ENCODE measurements around the gene C2orf15.
"Not testable (repeated sequence)": the region's sequence is repeated elsewhere in the genome, so short reads cannot be mapped to it uniquely, and the experiment has no call there.

Gene C2orf15

GRCh38 chr2:99141110-99142108 is at the start of gene C2orf15:
Gene C2orf15, plus strand, starts transcription at chr2:99141707. Its CDS starts 8,852 bp downstream, at chr2:99150559.
- peak; percentile 71 for DNase-seq

GRCh38 chr2:99096728-99097127 is 44.8 kb upstream of the C2orf15 start:
- no peak for DNase-seq

- DNase-seq = no peak
Observed at GRCh38 chr2:99101697-99102096, 39.8 kb upstream of the C2orf15 start.

- no peak for DNase-seq
Observed at GRCh38 chr2:99104006-99104405, 37.5 kb upstream of the C2orf15 start.

- DNase-seq = no peak
Observed at GRCh38 chr2:99106913-99107312, 34.6 kb upstream of the C2orf15 start.

GRCh38 chr2:99111236-99111635 is 30.3 kb upstream of the C2orf15 start:
- no peak for DNase-seq

GRCh38 chr2:99111945-99112344 is 29.6 kb upstream of the C2orf15 start:
- no peak for DNase-seq

GRCh38 chr2:99112617-99113016 is 28.9 kb upstream of the C2orf15 start:
- DNase-seq = no peak

- no peak for DNase-seq
Observed at GRCh38 chr2:99127981-99128380, 13.5 kb upstream of the C2orf15 start.

GRCh38 chr2:99135044-99135556 is 6.4 kb upstream of the C2orf15 start:
- not testable (repeated sequence) for DNase-seq

- no peak for DNase-seq
Observed at GRCh38 chr2:99139003-99139402, 2.5 kb upstream of the C2orf15 start.

GRCh38 chr2:99140056-99140859 is 1.2 kb upstream of the C2orf15 start:
- no peak for DNase-seq

- DNase-seq = peak; percentile 46
Observed at GRCh38 chr2:99140860-99141109, 722 bp upstream of the C2orf15 start.

- DNase-seq = no peak
Observed at GRCh38 chr2:99150706-99151105, 9.2 kb downstream of the C2orf15 start.

- DNase-seq = no peak
Observed at GRCh38 chr2:99152199-99152895, 10.8 kb downstream of the C2orf15 start.

GRCh38 chr2:99153921-99154604 is 12.6 kb downstream of the C2orf15 start:
- DNase-seq = no peak

- DNase-seq = peak; percentile 91
Observed at GRCh38 chr2:99154643-99155536, 13.4 kb downstream of the C2orf15 start, which contains the start of the genes LIPT1 and TSGA10. Gene LIPT1, plus strand, starts transcription at chr2:99154967. Its CDS starts 6,991 bp downstream, at chr2:99161958. Gene TSGA10, minus strand, starts transcription at chr2:99154942. Its CDS starts 45,503 bp downstream, at chr2:99109439.

- no peak for DNase-seq
Observed at GRCh38 chr2:99156891-99157290, 15.4 kb downstream of the C2orf15 start.

- DNase-seq = no peak
Observed at GRCh38 chr2:99158599-99158998, 17.1 kb downstream of the C2orf15 start.

GRCh38 chr2:99159594-99159993 is 18.1 kb downstream of the C2orf15 start:
- DNase-seq = no peak

GRCh38 chr2:99166218-99166617 is 24.7 kb downstream of the C2orf15 start:
- no peak for DNase-seq
